ENCODE data around the gene PDRG1.

PDRG1 gene

GRCh38 chr20:31907046-31907445 is 44.8 kb downstream of the PDRG1 start:
- no peak for DNase-seq (ENCODE audit: low read depth in 2 of 2)

- DNase-seq (ENCODE audit: low read depth in 2 of 2): no peak
Measured at GRCh38 chr20:31906001-31906400, 45.8 kb downstream of the PDRG1 start.

- DNase-seq (ENCODE audit: low read depth in 2 of 2): no peak
Measured at GRCh38 chr20:31903627-31904386, 48.0 kb downstream of the PDRG1 start.

- DNase-seq (ENCODE audit: low read depth in 2 of 2): no peak
Measured at GRCh38 chr20:31901615-31902014, 50.2 kb downstream of the PDRG1 start.

- DNase-seq (ENCODE audit: low read depth in 2 of 2): no peak
Measured at GRCh38 chr20:31897541-31897940, 54.3 kb downstream of the PDRG1 start.

GRCh38 chr20:31896049-31896448 is 55.8 kb downstream of the PDRG1 start:
- no peak for DNase-seq (ENCODE audit: low read depth in 2 of 2)

- DNase-seq (ENCODE audit: low read depth in 2 of 2): no peak
Measured at GRCh38 chr20:31894980-31895675, 56.7 kb downstream of the PDRG1 start.
